ENCODE results near the gene INSL3. TPM values are rescaled to one million over a fixed set of nuclear protein-coding genes. Genes with fewer than 3 reads are reported as not detected.

INSL3 gene
- total RNA-seq, 1 donor from 2014 or later, result not detected

GRCh38 chr19:17860993-17861360 lies 39.7 kb upstream of the INSL3 start:
- Histone ChIP-seq H3K36me3 (peaks cover 4% of the 10 kb centered on the region), H2AFZ (replicated peaks) (no peak overlapping the region), H3K27ac (no peak overlapping the region), H3K9ac (peak overlapping the region; percentile 92), H3K4me3 (peak overlapping the region; percentile 94), H3F3A (ENCODE audit: low read depth) (peaks cover 56% of the 10 kb centered on the region), H3K9me3 (ENCODE audit: low read depth) (no peaks in the 10 kb centered on the region), H3K4me2 (peak overlapping the region; percentile 100), H4K20me1 (ENCODE audit: low read depth) (peaks cover 52% of the 10 kb centered on the region), H3K27me3 (no peaks in the 10 kb centered on the region), H3K4me1 (peaks cover 7% of the 10 kb centered on the region), H3K79me2 (ENCODE audit: low read depth) (peaks cover 32% of the 10 kb centered on the region)
- no peak for TF ChIP-seq CTCF (IDR thresholded peaks at IDR 0.05)
- no peak for TF ChIP-seq EZH2phosphoT487 (IDR thresholded peaks at IDR 0.05)
- TF ChIP-seq EZH2 (IDR thresholded peaks at IDR 0.05), result no peak
- Mint-ChIP-seq H3K27ac (no peak overlapping the region), H3K4me3 (peak overlapping the region; percentile 100), H3K4me1 (peaks cover 25% of the 10 kb centered on the region), H3K27me3 (ENCODE audit: insufficient read depth, low read depth) (peaks cover 20% of the 10 kb centered on the region), H3K36me3 (peaks cover 32% of the 10 kb centered on the region), H3K9me3 (no peaks in the 10 kb centered on the region)
- no peak for DNase-seq (ENCODE audit: low spot score)

- peak overlapping the region; percentile 92 for H3K9ac ChIP-seq
- peaks cover 7% of the 10 kb centered on the region for H3K4me1 ChIP-seq
- peaks cover 4% of the 10 kb centered on the region for H3K36me3 ChIP-seq
- peaks cover 32% of the 10 kb centered on the region for H3K79me2 ChIP-seq (ENCODE audit: low read depth)
- TF ChIP-seq EZH2phosphoT487 (IDR thresholded peaks at IDR 0.05) (no peak), CTCF (IDR thresholded peaks at IDR 0.05) (no peak), EZH2 (IDR thresholded peaks at IDR 0.05) (no peak)
- no peak for DNase-seq (ENCODE audit: low spot score)
- peaks cover 28% of the 10 kb centered on the region for H3K4me1 Mint-ChIP-seq
- no peaks in the 10 kb centered on the region for H3K9me3 ChIP-seq (ENCODE audit: low read depth)
- no peaks in the 10 kb centered on the region for H3K9me3 Mint-ChIP-seq
- peak overlapping the region; percentile 94 for H3K4me3 ChIP-seq
- H4K20me1 ChIP-seq (ENCODE audit: low read depth), result peaks cover 52% of the 10 kb centered on the region
- no peak overlapping the region for H3K27ac ChIP-seq
- H3K27ac Mint-ChIP-seq, result peak overlapping the region; percentile 97
- peaks cover 29% of the 10 kb centered on the region for H3K36me3 Mint-ChIP-seq
- H2AFZ ChIP-seq (replicated peaks), result no peak overlapping the region
- peak overlapping the region; percentile 100 for H3K4me3 Mint-ChIP-seq
- H3F3A ChIP-seq (ENCODE audit: low read depth), result peaks cover 51% of the 10 kb centered on the region
- peak overlapping the region; percentile 100 for H3K4me2 ChIP-seq
- H3K27me3 ChIP-seq, result peaks cover under 1% of the 10 kb centered on the region
- peaks cover 21% of the 10 kb centered on the region for H3K27me3 Mint-ChIP-seq (ENCODE audit: insufficient read depth, low read depth)
Observed at GRCh38 chr19:17860331-17860992, 39.1 kb upstream of the INSL3 start.

- Histone ChIP-seq H3K9me3 (ENCODE audit: low read depth) (no peaks in the 10 kb centered on the region), H3K79me2 (ENCODE audit: low read depth) (peaks cover 32% of the 10 kb centered on the region), H3K27ac (no peak within 1 kb of the TSS), H3K9ac (peak within 1 kb of the TSS; percentile 92), H3K27me3 (peaks cover 7% of the 10 kb centered on the region), H3K4me3 (peak within 1 kb of the TSS; percentile 94), H3K4me2 (peak within 1 kb of the TSS; percentile 100), H3K36me3 (peaks cover 4% of the 10 kb centered on the region), H2AFZ (replicated peaks) (peak within 1 kb of the TSS; percentile 75), H3K4me1 (peaks cover 7% of the 10 kb centered on the region), H4K20me1 (ENCODE audit: low read depth) (peaks cover 49% of the 10 kb centered on the region), H3F3A (ENCODE audit: low read depth) (peaks cover 44% of the 10 kb centered on the region)
- Mint-ChIP-seq H3K27ac (peak within 1 kb of the TSS; percentile 97), H3K4me1 (peaks cover 30% of the 10 kb centered on the region), H3K9me3 (no peaks in the 10 kb centered on the region), H3K27me3 (ENCODE audit: insufficient read depth, low read depth) (peaks cover 23% of the 10 kb centered on the region), H3K4me3 (peak within 1 kb of the TSS; percentile 100), H3K36me3 (peaks cover 24% of the 10 kb centered on the region)
- TF ChIP-seq CTCF (IDR thresholded peaks at IDR 0.05) (peak; percentile 84), EZH2phosphoT487 (IDR thresholded peaks at IDR 0.05) (no peak)
- peak; percentile 100 for DNase-seq (ENCODE audit: low spot score)
Observed at GRCh38 chr19:17859533-17860330, 38.4 kb upstream of the INSL3 start, which contains the start of gene RPL18A. TSS of gene RPL18A (plus strand) at chr19:17859910. CDS start at chr19:17859957, 47 bp downstream.

Measured in neural progenitor cell (in vitro differentiated cells).